Kidney epithelial cell (primary cell): ENCODE results near the gene ZC3H18. TPM values are rescaled to one million over a fixed set of nuclear protein-coding genes. Genes with fewer than 3 reads are reported as not detected.

Experiments used
- DNase-seq: peaks from one replicate; pipeline ENCODE4 v3.0.0-alpha.2; 2010; ENCODE audit warnings: low read depth
- H3K27me3 ChIP-seq: 2 replicates; pipeline ENCODE4 v1.6.0; 2011; ENCODE audit warnings: low read length; ENCODE audit not compliant: control insufficient read depth, insufficient read depth
- H3K36me3 ChIP-seq: 2 replicates; pipeline ENCODE4 v1.5.1; 2011; ENCODE audit warnings: low read length; ENCODE audit not compliant: control insufficient read depth, insufficient read depth
- H3K4me3 ChIP-seq: 2 replicates; pipeline ENCODE4 v1.5.1; 2011; ENCODE audit warnings: low read depth, mild to moderate bottlenecking, control low read depth, low read length
- total RNA-seq: library from RNA; depleted of rRNA; stranded (reverse); fragments of >200 nt; gene quantifications from 2 replicates; pipeline ENCODE4 v1.2.3, GENCODE V29; 2015
- TF ChIP-seq, protein P1 (sequence below): IDR thresholded peaks from 2 replicates; pipeline ENCODE4 v1.5.1; 2011; ENCODE audit warnings: mild to moderate bottlenecking, moderate library complexity, low read length, control low read depth, inconsistent platforms; ENCODE audit not compliant: insufficient read depth, poor library complexity, severe bottlenecking

The ZC3H18 gene
- total RNA-seq, 1 donor from 2014 or later = 20.2 TPM

DNA sequence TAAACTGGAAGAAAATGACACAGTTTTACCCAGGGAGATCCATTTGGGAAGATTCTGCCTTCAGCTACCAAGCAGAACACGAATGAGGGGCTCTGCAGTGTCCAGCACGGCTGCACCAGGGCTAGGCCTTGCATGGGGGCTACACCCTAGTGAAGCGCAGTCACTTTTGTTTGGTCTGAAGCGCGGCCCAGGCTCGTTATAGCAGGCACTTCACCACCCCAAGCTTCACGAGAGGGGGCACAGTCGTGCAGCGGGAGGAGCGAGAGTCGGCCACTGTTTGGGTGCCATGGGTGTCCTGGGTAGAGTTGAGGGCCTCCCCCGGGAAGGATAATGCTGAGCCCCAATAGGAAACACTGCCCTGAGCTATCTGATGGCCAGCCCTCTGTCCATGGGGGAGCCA is 46.5 kb downstream of the ZC3H18 start:
- DNase-seq = no peak
- H3K4me3 ChIP-seq = no peak overlapping the region
- H3K36me3 ChIP-seq = peaks cover 1% of the 10 kb centered on the region
- no peaks in the 10 kb centered on the region for H3K27me3 ChIP-seq
- TF ChIP-seq, protein P1, sequence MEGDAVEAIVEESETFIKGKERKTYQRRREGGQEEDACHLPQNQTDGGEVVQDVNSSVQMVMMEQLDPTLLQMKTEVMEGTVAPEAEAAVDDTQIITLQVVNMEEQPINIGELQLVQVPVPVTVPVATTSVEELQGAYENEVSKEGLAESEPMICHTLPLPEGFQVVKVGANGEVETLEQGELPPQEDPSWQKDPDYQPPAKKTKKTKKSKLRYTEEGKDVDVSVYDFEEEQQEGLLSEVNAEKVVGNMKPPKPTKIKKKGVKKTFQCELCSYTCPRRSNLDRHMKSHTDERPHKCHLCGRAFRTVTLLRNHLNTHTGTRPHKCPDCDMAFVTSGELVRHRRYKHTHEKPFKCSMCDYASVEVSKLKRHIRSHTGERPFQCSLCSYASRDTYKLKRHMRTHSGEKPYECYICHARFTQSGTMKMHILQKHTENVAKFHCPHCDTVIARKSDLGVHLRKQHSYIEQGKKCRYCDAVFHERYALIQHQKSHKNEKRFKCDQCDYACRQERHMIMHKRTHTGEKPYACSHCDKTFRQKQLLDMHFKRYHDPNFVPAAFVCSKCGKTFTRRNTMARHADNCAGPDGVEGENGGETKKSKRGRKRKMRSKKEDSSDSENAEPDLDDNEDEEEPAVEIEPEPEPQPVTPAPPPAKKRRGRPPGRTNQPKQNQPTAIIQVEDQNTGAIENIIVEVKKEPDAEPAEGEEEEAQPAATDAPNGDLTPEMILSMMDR = no peak

DNA sequence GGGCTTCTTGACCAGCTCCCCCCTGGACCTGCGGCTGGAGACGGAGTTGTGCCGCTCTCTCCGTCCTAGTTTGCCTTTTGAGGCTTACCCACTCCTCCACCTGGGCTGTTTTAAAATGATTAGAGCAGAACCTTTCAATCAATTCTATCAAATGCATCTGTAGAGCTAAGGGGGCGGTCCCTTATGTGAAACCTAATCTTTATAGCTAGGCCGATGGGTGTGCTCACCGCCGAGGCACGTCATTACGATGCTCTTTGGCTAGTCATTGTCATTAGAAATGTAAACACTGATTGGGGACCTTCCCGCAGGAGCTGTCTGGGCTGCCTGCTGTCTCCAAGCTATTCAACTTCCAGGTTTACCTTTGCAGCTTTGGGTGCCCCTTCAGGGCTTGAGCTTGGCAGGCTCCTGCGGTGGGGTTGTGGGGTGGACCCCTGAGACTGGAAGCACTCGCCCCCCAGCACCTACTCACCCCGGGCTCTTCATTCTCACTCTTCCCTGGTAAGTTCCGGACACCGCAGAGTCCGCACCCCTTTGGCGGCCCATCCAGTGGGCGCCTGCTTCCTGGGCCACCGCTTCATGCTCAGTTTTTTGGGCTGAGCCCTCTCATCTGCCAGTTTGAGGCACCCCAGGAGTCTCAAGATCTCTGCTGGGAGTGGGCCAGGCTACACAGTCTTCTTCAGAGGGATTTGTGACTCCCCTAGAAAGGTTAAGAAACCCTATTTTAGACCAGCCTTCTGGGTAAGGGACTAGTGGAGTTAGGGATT is 47.2 kb downstream of the ZC3H18 start:
- no peaks in the 10 kb centered on the region for H3K27me3 ChIP-seq
- no peak for DNase-seq
- no peak overlapping the region for H3K4me3 ChIP-seq
- TF ChIP-seq, protein P1 = no peak
- peaks cover 1% of the 10 kb centered on the region for H3K36me3 ChIP-seq

DNA sequence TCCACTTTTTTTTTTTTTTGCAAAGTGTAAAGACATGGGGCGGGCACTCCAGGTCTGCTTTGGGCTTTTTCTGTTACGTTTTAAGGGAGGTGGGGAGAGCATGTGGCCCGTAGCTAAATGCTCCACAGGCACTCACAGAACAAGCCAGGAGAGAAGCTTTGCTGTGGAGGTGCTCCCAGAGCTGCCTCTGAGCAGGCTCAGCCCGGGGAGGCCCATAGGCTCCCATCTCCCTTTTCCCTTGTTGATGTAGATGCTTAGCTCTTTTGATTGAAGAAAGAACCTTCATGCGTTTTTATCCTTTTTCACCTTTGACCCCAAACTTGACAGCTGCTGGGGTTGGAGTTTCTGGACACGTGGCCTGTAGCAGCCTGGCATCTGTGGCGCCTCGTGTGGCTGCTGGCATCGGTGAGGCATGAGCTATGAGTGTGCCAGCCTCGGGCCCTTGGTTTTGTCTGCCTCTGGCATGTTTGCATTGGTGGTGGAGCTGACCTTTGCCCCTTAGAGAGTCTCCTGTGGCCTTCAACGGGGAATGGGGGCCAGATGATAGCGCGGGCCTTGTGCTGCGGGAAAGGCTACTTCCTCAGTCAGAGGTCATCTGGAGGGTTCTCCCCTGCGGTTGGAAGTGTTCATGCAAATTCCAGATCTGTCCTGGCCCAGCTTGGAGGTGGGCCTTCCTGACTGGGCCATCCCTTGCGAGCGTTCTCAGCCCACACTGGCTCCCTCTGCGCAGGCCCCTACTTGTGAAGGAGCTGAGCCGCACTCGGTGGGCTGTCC is 48.2 kb downstream of the ZC3H18 start:
- H3K4me3 ChIP-seq = no peak overlapping the region
- TF ChIP-seq, protein P1 = no peak
- no peak for DNase-seq
- H3K36me3 ChIP-seq = peaks cover 1% of the 10 kb centered on the region
- no peaks in the 10 kb centered on the region for H3K27me3 ChIP-seq

DNA sequence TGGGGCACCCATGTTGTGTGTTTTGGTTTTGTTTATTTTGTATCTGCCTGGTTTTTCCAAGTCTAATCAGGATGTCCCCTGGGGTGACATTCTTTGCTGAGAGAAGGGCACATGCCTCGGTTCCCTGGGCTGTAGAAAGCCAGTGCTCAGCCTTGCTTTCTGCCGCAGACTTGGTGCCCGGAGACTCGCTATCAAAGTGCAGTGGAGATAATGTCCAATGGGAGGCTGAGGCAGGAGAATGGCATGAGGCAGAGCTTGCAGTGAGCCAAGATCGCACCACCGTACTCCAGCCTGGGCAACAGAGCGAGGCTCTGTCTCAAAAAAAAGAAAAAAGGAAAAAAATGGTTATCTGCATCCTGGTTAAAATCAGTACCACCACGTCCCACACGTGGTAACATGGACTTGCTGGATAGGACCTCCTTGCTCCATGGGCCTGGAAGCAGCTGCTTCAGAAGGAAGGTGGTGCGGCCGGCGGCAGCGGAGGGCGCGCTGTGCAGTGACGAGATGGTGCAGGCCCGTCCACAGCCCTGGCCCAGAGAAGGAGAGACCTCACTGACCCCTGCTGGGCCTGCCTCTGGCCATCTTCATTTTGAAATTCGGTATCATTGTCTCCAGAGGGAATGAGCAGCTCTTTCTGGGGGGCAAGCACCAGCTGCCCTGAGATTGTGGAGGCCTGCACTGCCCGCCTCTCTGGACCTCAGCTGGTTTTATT is 48.9 kb downstream of the ZC3H18 start:
- H3K27me3 ChIP-seq = no peaks in the 10 kb centered on the region
- DNase-seq = no peak
- TF ChIP-seq, protein P1 = no peak
- H3K4me3 ChIP-seq = no peak overlapping the region
- H3K36me3 ChIP-seq = peaks cover 1% of the 10 kb centered on the region

DNA sequence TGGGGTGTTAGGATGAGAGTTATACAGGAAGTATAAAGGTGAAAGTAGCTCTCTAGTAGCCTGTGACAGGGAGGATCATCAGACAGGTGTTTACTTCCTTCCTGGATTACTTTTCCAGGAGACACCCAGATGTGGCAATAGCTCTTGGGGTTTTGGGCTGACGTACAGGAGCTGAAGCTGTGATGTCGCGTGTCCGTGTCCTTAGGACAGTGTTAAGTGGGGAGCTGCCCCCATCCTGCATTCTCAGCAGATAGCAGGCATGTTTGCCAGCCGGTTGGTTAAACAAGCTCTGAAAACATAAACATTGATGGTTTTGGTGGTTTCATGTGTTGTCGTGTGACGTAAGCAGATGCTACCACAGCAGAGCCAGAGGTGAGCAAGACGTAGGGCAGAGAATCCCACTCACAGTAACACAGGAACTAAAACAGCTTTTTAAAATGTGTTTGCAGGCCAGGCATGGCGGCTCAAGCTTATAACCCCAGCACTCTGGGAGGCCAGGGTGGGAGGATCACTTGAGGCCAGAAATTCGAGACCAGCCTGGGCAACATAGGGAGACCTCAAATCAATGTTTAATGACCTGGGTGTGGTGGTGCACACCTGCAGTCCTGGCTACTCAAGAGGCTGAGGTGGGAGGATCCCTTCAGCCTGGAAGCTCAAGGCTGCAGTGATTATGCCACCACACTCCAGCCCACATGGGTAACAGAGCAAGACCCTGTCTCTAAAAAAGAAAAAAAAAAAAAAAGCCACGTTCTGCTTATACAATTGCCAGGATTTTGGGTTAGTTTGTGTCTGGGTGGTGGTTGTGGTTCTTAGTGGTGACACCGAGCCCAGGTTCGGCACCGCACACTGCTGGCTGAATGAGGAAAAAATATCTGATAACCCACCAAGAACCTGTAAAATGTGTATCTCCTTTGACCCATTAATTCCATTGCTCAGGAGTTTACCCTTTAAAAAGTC is 49.9 kb downstream of the ZC3H18 start:
- Histone ChIP-seq H3K36me3 (peaks cover 2% of the 10 kb centered on the region), H3K27me3 (no peaks in the 10 kb centered on the region), H3K4me3 (no peak overlapping the region)
- TF ChIP-seq, protein P1 = no peak
- DNase-seq = no peak
